HG03103 (cell line): ENCODE results near the gene DGKQ.
A peak's percentile ranks its signal among the peaks of the same experiment; 100 is the strongest.
"Not testable (repeated sequence)": the region's sequence is repeated elsewhere in the genome, so short reads cannot be mapped to it uniquely, and the experiment has no call there.

Experiments
- ATAC-seq: cut with Tn5 transposase; IDR thresholded peaks from one replicate; pipeline ENCODE4 v1.9.1; 2021; ENCODE audit warnings: low read depth; ENCODE audit not compliant: unreplicated experiment

Gene DGKQ

GRCh38 chr4:984336-985054 is 11.1 kb upstream of the DGKQ start:
- no peak for ATAC-seq

- ATAC-seq: no peak
These were observed 9.4 kb upstream of the DGKQ start for GRCh38 chr4:982814-983213.

GRCh38 chr4:982291-982690 is 8.9 kb upstream of the DGKQ start:
- no peak for ATAC-seq

- no peak for ATAC-seq
These were observed 5.8 kb upstream of the DGKQ start for GRCh38 chr4:978957-979701.

- not testable (repeated sequence) for ATAC-seq
These were observed 2.6 kb upstream of the DGKQ start for GRCh38 chr4:976016-976415.

- ATAC-seq: no peak
These were observed 1.3 kb upstream of the DGKQ start for GRCh38 chr4:974668-975067.

- peak; percentile 33 for ATAC-seq
These were observed 531 bp downstream of the DGKQ start for GRCh38 chr4:972651-973424.

GRCh38 chr4:971666-972500 is 1.5 kb downstream of the DGKQ start:
- ATAC-seq: no peak

- ATAC-seq: no peak
These were observed 2.4 kb downstream of the DGKQ start for GRCh38 chr4:970854-971520.

GRCh38 chr4:970046-970745 is 3.2 kb downstream of the DGKQ start:
- no peak for ATAC-seq

GRCh38 chr4:968621-969394 is 4.6 kb downstream of the DGKQ start:
- no peak for ATAC-seq

- no peak for ATAC-seq
These were observed 5.1 kb downstream of the DGKQ start for GRCh38 chr4:968221-968620.

GRCh38 chr4:967113-968104 is 6.0 kb downstream of the DGKQ start:
- ATAC-seq: no peak

GRCh38 chr4:966266-967112 is 6.9 kb downstream of the DGKQ start:
- ATAC-seq: no peak

- no peak for ATAC-seq
These were observed 7.6 kb downstream of the DGKQ start for GRCh38 chr4:965766-966134.

- ATAC-seq: no peak
These were observed 8.2 kb downstream of the DGKQ start for GRCh38 chr4:965048-965765.
